Neuronal stem cell (in vitro differentiated cells): ENCODE measurements around the gene IMMP2L.
"Not testable (repeated sequence)": the region's sequence is repeated elsewhere in the genome, so short reads cannot be mapped to it uniquely, and the experiment has no call there.

Experiments used
- DNase-seq: peaks from one replicate; pipeline ENCODE4 v3.0.0-alpha.2; 2013; ENCODE audit warnings: low spot score
- H2AFZ ChIP-seq: one replicate; pipeline ENCODE4 v1.6.1; 2013; ENCODE audit warnings: mild to moderate bottlenecking, low read length, inconsistent platforms
- H2AK5ac ChIP-seq: 2 replicates; pipeline ENCODE4 v1.6.1; 2013; ENCODE audit warnings: low read depth, mild to moderate bottlenecking, inconsistent platforms, low read length, moderate library complexity, mixed read lengths
- H2BK120ac ChIP-seq: 2 replicates; pipeline ENCODE4 v1.6.1; 2013; ENCODE audit warnings: low read depth, mild to moderate bottlenecking, inconsistent platforms, low read length, moderate library complexity, mixed read lengths
- H2BK12ac ChIP-seq: one replicate; pipeline ENCODE4 v1.6.1; 2013; ENCODE audit warnings: low read length, inconsistent platforms
- H2BK15ac ChIP-seq: 2 replicates; pipeline ENCODE4 v1.6.1; 2013; ENCODE audit warnings: mild to moderate bottlenecking, low read length, inconsistent platforms, mixed read lengths
- H2BK5ac ChIP-seq: one replicate; pipeline ENCODE4 v1.6.1; 2013; ENCODE audit warnings: inconsistent platforms, mild to moderate bottlenecking, low read length, moderate library complexity
- H3K14ac ChIP-seq: one replicate; pipeline ENCODE4 v1.6.1; 2013; ENCODE audit warnings: low read length, inconsistent platforms
- H3K18ac ChIP-seq: 2 replicates; pipeline ENCODE4 v1.6.1; 2013; ENCODE audit warnings: low read length, inconsistent platforms
- H3K23ac ChIP-seq: 2 replicates; pipeline ENCODE4 v1.6.1; 2013; ENCODE audit warnings: low read depth, mild to moderate bottlenecking, mixed read lengths, low read length, inconsistent platforms; ENCODE audit not compliant: poor library complexity
- H3K27ac ChIP-seq: replicated peaks from 3 replicates; pipeline ENCODE4 v1.5.1; 2013; ENCODE audit warnings: low read length, inconsistent platforms
- H3K27me3 ChIP-seq, 3 experiments: 2 replicates each; pipeline ENCODE4 v1.6.1; 2013; ENCODE audit warnings: low read length in 3 of 3, mild to moderate bottlenecking in 2 of 3, inconsistent platforms in 1 of 3, low read depth in 1 of 3, mixed read lengths in 1 of 3, moderate library complexity in 1 of 3; ENCODE audit not compliant: control insufficient read depth in 3 of 3, insufficient read depth in 3 of 3
- H3K36me3 ChIP-seq, 2 donors: replicated peaks in 1 of 2; 2 replicates each; pipeline ENCODE4 v1.6.1; 2013; ENCODE audit warnings: low read length in 2 of 2; ENCODE audit not compliant: control insufficient read depth in 2 of 2, insufficient read depth in 2 of 2
- H3K4ac ChIP-seq: 2 replicates; pipeline ENCODE4 v1.6.1; 2013; ENCODE audit warnings: inconsistent platforms, mild to moderate bottlenecking, low read length, moderate library complexity
- H3K4me1 ChIP-seq, 2 donors: 1 replicate in 1 of 2; 2 replicates in 1 of 2; pipeline ENCODE4 v1.6.1; 2013; ENCODE audit warnings: low read length in 2 of 2, low read depth in 1 of 2; ENCODE audit not compliant: control insufficient read depth in 2 of 2, insufficient read depth in 1 of 2
- H3K4me2 ChIP-seq: one replicate; pipeline ENCODE4 v1.6.1; 2013; ENCODE audit warnings: mild to moderate bottlenecking, low read length, inconsistent platforms; ENCODE audit not compliant: insufficient read depth, poor library complexity, severe bottlenecking
- H3K4me3 ChIP-seq, 2 donors: 2 replicates each; pipeline ENCODE4 v1.5.1; 2013; ENCODE audit warnings: low read length in 2 of 2, mild to moderate bottlenecking in 2 of 2, inconsistent platforms in 1 of 2, moderate library complexity in 1 of 2
- H3K79me1 ChIP-seq: one replicate; pipeline ENCODE4 v1.6.1; 2013; ENCODE audit warnings: low read depth, mild to moderate bottlenecking, inconsistent platforms, low read length, moderate library complexity
- H3K9ac ChIP-seq: one replicate; pipeline ENCODE4 v1.6.1; 2013; ENCODE audit warnings: mild to moderate bottlenecking, low read depth, low read length, inconsistent platforms; ENCODE audit not compliant: poor library complexity
- H3K9me3 ChIP-seq, 2 donors: replicated peaks in 1 of 2; 2 replicates each; pipeline versions ENCODE3 to v1.6.1; 2013; ENCODE audit warnings: low read length in 2 of 2, mild to moderate bottlenecking in 2 of 2, inconsistent platforms in 1 of 2, low read depth in 1 of 2, mixed read lengths in 1 of 2, moderate library complexity in 1 of 2; ENCODE audit not compliant: control insufficient read depth in 2 of 2, insufficient read depth in 1 of 2
- H4K8ac ChIP-seq: one replicate; pipeline ENCODE4 v1.6.1; 2013; ENCODE audit warnings: low read depth, mild to moderate bottlenecking, inconsistent platforms, low read length, moderate library complexity
- H4K91ac ChIP-seq: one replicate; pipeline ENCODE4 v1.6.1; 2013; ENCODE audit warnings: low read length, low read depth, mild to moderate bottlenecking, inconsistent platforms; ENCODE audit not compliant: poor library complexity
- WGBS, 2 donors: extraction: QIAGEN DNeasy Blood & Tissue Kit; methylation state at CpG; one replicate each; pipeline ENCODE4 v1.1.7; 2013; ENCODE audit warnings: missing lambda C conversion rate in 2 of 2, mixed read lengths in 1 of 2; ENCODE audit not compliant: insufficient read length in 2 of 2, insufficient replicate concordance in 1 of 2; ENCODE audit errors: extremely low coverage in 2 of 2; 5-methylcytosine and 5-hydroxymethylcytosine counted together

The IMMP2L gene

DNA sequence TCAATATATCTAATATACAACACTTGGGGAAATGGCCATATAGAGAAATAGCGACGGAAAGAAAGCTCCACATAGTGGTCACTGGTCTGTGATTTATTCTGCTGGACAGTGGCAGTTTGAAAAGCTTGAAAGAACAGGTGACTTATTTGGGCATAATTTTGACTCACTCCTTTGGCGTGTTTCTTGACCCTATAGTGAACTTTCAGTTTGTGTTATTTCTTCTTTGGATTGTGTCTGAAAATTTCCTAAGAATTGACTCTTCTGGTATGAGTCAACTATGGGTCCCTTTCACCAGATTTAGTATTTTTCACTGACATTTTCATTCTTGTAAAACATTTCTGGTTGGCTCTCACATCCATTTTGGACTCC is 25.8 kb upstream of the IMMP2L start:
- Histone ChIP-seq H3K4me2 (no peak overlapping the region), H2BK15ac (no peak overlapping the region), H2AK5ac (no peak overlapping the region), H3K14ac (no peak overlapping the region), H3K9ac (no peak overlapping the region), H3K27me3 (no peaks in the 10 kb centered on the region), H3K27ac (no peak overlapping the region), H2BK12ac (no peak overlapping the region), H3K4ac (no peak overlapping the region), H2BK5ac (no peak overlapping the region), H3K9me3 (no peaks in the 10 kb centered on the region), H2AFZ (no peak overlapping the region), H3K23ac (no peak overlapping the region), H3K79me1 (no peaks in the 10 kb centered on the region), H3K36me3 (no peaks in the 10 kb centered on the region), H2BK120ac (no peak overlapping the region), H4K91ac (no peak overlapping the region), H3K4me3 (no peak overlapping the region), H3K4me1 (no peaks in the 10 kb centered on the region), H3K18ac (no peak overlapping the region), H4K8ac (no peak overlapping the region)
- no peak for DNase-seq
- WGBS, 2 donors: no CpG with 5 or more reads among the region's 3 CpGs

DNA sequence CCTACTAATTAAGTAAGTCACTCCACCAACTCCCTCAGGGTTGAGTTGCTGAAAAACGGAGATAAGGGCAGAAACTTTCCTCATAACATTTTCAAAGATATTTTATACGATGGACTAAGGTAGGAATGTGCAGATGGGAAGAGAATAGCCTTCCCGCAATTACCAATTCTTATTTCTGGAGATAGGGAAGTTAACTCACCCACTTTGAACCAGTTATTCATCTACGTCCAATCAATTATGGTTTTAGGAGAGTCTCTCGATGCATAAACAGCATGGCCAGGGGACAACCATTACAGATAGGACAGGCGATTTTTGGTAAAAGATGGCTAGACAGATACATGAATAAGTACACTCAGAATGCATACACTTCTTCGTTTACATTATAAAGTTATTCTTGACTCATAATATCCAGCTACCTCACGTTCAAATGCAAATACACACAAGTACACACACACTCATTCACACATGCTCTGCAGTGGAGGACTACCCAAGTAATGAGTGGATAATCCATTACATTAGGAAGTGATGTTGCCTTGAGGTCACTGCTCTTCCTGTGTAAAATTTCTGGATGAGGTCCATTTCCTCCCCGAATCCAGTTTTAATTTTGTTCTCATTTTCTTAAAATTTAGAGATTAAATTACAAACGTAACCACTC is 25.2 kb upstream of the IMMP2L start:
- Histone ChIP-seq H3K36me3 (no peaks in the 10 kb centered on the region), H4K8ac (no peak overlapping the region), H2BK12ac (no peak overlapping the region), H3K9me3 (no peaks in the 10 kb centered on the region), H4K91ac (no peak overlapping the region), H3K79me1 (no peaks in the 10 kb centered on the region), H3K4me2 (no peak overlapping the region), H3K4me1 (no peaks in the 10 kb centered on the region), H2AK5ac (no peak overlapping the region), H3K9ac (no peak overlapping the region), H3K18ac (no peak overlapping the region), H3K4ac (no peak overlapping the region), H3K4me3 (no peak overlapping the region), H3K14ac (no peak overlapping the region), H2BK120ac (no peak overlapping the region), H3K23ac (no peak overlapping the region), H3K27ac (no peak overlapping the region), H2AFZ (no peak overlapping the region), H2BK5ac (no peak overlapping the region), H2BK15ac (no peak overlapping the region), H3K27me3 (no peaks in the 10 kb centered on the region)
- DNase-seq: no peak
- 100% methylated on average over 1 of the region's 10 CpGs; no CpG with 5 or more reads in 1 of the 2 donors for WGBS, 2 donors

DNA sequence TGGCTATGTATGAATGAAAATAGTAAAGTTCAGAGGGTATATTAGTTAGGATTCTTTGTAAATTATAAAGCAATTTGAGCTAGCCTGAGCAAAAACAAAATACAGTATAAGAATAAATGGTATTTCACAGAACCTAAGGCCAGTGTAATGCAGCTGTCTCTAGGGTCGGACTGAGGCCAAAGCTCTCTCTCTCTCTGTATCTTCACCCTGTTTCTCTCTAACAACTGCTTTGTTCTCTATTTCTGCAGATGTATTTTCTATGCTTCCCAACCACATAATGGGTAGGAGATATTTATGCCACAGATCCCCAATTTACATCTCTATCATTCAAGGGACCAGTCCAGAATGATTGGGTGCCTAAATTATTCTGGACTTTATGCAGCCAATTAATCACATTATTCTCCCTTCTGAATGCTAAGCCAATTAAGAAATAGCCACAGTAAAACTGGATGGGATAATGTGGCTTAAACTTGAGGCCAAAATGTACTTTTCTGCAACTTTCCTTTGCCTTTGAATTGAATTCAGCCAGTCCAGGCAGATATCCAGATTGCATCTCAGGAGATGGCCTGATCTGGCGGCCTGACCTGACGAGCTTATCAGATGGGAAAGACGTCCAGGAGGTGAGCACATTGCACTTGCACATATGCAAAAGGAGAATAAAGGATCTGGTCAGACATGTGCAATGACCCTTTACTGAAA is 24.6 kb upstream of the IMMP2L start:
- Histone ChIP-seq H2BK12ac (no peak overlapping the region), H3K36me3 (no peaks in the 10 kb centered on the region), H3K27me3 (no peaks in the 10 kb centered on the region), H3K23ac (no peak overlapping the region), H3K18ac (no peak overlapping the region), H3K4me1 (no peaks in the 10 kb centered on the region), H4K91ac (no peak overlapping the region), H3K14ac (no peak overlapping the region), H3K4ac (no peak overlapping the region), H2BK15ac (no peak overlapping the region), H2BK5ac (no peak overlapping the region), H3K9me3 (no peaks in the 10 kb centered on the region), H3K27ac (no peak overlapping the region), H2BK120ac (no peak overlapping the region), H4K8ac (no peak overlapping the region), H3K9ac (no peak overlapping the region), H3K4me2 (no peak overlapping the region), H3K79me1 (no peaks in the 10 kb centered on the region), H2AFZ (no peak overlapping the region), H2AK5ac (no peak overlapping the region), H3K4me3 (no peak overlapping the region)
- no peak for DNase-seq
- no CpG with 5 or more reads among the region's 4 CpGs for WGBS, 2 donors

DNA sequence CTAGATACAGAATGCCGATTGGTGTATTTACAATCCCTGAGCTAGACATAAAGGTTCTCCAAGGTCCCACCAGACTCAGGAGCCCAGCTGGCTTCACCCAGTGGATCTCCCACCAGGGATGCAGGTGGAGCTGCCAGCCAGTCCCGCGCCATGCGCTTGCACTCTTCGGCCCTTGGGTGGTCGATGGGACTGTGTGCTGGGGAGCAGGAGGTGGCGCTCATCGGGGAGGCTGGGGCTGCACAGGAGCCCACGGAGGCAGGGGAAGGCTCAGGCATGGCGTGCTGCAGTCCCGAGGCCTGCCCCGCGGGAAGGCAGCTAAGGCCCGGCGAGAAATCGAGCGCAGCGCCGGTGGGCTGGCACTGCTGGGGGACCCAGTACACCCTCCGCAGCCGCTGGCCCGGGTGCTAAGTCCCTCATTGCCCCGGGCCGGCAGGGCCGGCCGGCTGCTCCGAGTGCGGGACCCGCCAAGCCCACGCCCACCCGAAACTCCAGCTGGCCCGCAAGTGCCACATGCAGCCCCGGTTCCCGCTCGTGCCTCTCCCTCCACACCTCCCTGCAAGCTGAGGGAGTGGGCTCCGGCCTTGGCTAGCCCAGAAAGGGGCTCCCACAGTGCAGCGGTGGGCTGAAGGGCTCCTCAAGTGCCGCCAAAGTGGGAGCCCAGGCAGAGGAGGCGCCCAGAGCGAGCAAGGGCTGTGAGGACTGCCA is 19.6 kb upstream of the IMMP2L start:
- not testable (repeated sequence) for H3K4ac ChIP-seq, H4K8ac ChIP-seq, H2BK12ac ChIP-seq, H4K91ac ChIP-seq, H2AK5ac ChIP-seq, H2BK5ac ChIP-seq, DNase-seq, H3K18ac ChIP-seq, H2BK120ac ChIP-seq, H3K27me3 ChIP-seq, H3K27ac ChIP-seq, H2BK15ac ChIP-seq, H3K36me3 ChIP-seq, H3K79me1 ChIP-seq, H3K14ac ChIP-seq, H3K4me1 ChIP-seq, H3K9ac ChIP-seq, H2AFZ ChIP-seq, H3K4me3 ChIP-seq, H3K23ac ChIP-seq, H3K9me3 ChIP-seq, H3K4me2 ChIP-seq
- WGBS, 2 donors: no CpG with 5 or more reads among the region's 40 CpGs
